PFSK-1 (cell line): Measurements from ENCODE around the gene SLC29A2.

Source experiments
- FOXP2 ChIP-seq: optimal IDR thresholded peaks from 2 replicates; pipeline ENCODE3; 2011; ENCODE audit warnings: borderline replicate concordance, control low read depth, inconsistent platforms; ENCODE audit not compliant: insufficient read depth; ENCODE audit errors: extremely low read length, extremely low read depth
- POLR2AphosphoS5 ChIP-seq: IDR thresholded peaks from 2 replicates; pipeline ENCODE4 v1.6.1; 2012; ENCODE audit warnings: low read depth, mild to moderate bottlenecking, control low read depth, low read length, moderate library complexity
- REST ChIP-seq, 2 experiments: IDR thresholded peaks; 2 replicates each; pipeline versions ENCODE4 v1.6.1 to v1.8.0; 2011 to 2012; ENCODE audit warnings: low read depth in 2 of 2, low read length in 2 of 2, control low read depth in 1 of 2, inconsistent platforms in 1 of 2, mild to moderate bottlenecking in 1 of 2, moderate library complexity in 1 of 2; ENCODE audit not compliant: insufficient read depth in 1 of 2

GRCh38 chr11:66366844-66367477 lies 4.6 kb downstream of the SLC29A2 start:
- TF ChIP-seq REST (IDR thresholded peaks at IDR 0.05; ENCODE audit: insufficient read depth in 1 of 2, low read depth in 2 of 2, low read length in 2 of 2) (no peak), FOXP2 (no peak), POLR2AphosphoS5 (no peak; the same call in 1 of the 2 replicates)
